B cell (primary cell): Measurements from ENCODE around the gene PTPRG. TPM values are rescaled to one million over a fixed set of nuclear protein-coding genes. Genes with fewer than 3 reads are reported as not detected.

Experiments used
- ATAC-seq: fragments of 200-7000 bp; cut with Tn5 transposase; one replicate; pipeline ENCODE4 v1.10.0; 2021; ENCODE audit warnings: low read depth, mild to moderate bottlenecking, moderate number of reproducible peaks, moderate library complexity
- CTCF ChIA-PET: fragments of 350-600 bp; sonication (Branson Sonifier 250); formaldehyde crosslinking; loops from one replicate; lab custom pipeline; 2021; ENCODE audit warnings: antibody characterized with exemption, inconsistent platforms; lab: Charles Lee
- POLR2A ChIA-PET: fragments of 350-600 bp; sonication (Branson Sonifier 250); formaldehyde crosslinking; loops from one replicate; lab custom pipeline; 2021; ENCODE audit warnings: antibody characterized with exemption; lab: Charles Lee
- DNase-seq: peaks from one replicate; pipeline ENCODE4 v3.0.0; 2013
- H2AFZ ChIP-seq: 2 replicates; pipeline ENCODE4 v1.6.1; 2012; ENCODE audit warnings: mild to moderate bottlenecking, low read depth, low read length; ENCODE audit not compliant: insufficient read depth, poor library complexity, severe bottlenecking
- H3K27ac ChIP-seq, 2 donors: 1 replicate in 1 of 2; 2 replicates in 1 of 2; pipeline ENCODE4 v1.5.1; 2012 to 2013; ENCODE audit warnings: low read length in 2 of 2, mild to moderate bottlenecking in 2 of 2, moderate library complexity in 1 of 2
- H3K27me3 ChIP-seq, 4 experiments: fragments of 200-600 bp in 1 of 4; sonication (generic) in 1 of 4; replicated peaks in 1 of 4; 1 replicate in 2 of 4; 2 replicates in 2 of 4; pipeline versions ENCODE4 v1.6.1 to v1.7.0; 2013 to 2016; ENCODE audit warnings: low read length in 3 of 4, mild to moderate bottlenecking in 2 of 4, mixed read lengths in 1 of 4, moderate library complexity in 1 of 4; ENCODE audit not compliant: insufficient read depth in 4 of 4, control insufficient read depth in 3 of 4; ENCODE audit errors: control extremely low read depth in 1 of 4
- H3K36me3 ChIP-seq, 2 experiments: replicated peaks in 1 of 2; 1 replicate in 1 of 2; 2 replicates in 1 of 2; pipeline versions ENCODE4 v1.6.1 to v1.7.1; 2013; ENCODE audit warnings: low read length in 1 of 2; ENCODE audit not compliant: insufficient read depth in 2 of 2, control insufficient read depth in 1 of 2; ENCODE audit errors: control extremely low read depth in 1 of 2, extremely low read depth in 1 of 2
- H3K4me1 ChIP-seq, 2 donors: fragments of 200-600 bp in 1 of 2; sonication (generic) in 1 of 2; 1 replicate in 1 of 2; 2 replicates in 1 of 2; pipeline versions ENCODE4 v1.5.1 to v1.6.1; 2013 to 2017; ENCODE audit warnings: low read length in 2 of 2; ENCODE audit not compliant: control insufficient read depth in 2 of 2, insufficient read depth in 2 of 2
- H3K4me2 ChIP-seq: replicated peaks from 2 replicates; pipeline ENCODE3; 2012; ENCODE audit warnings: mild to moderate bottlenecking, low read depth, low read length; ENCODE audit not compliant: poor library complexity, severe bottlenecking
- H3K4me3 ChIP-seq, 5 experiments: fragments of 200-600 bp in 1 of 5; sonication (generic) in 1 of 5; 1 replicate in 3 of 5; 2 replicates in 2 of 5; pipeline versions ENCODE4 v1.5.1 to v1.7.0; 2011 to 2016; ENCODE audit warnings: low read length in 4 of 5, mild to moderate bottlenecking in 4 of 5, low read depth in 2 of 5, control low read depth in 1 of 5, moderate library complexity in 1 of 5; ENCODE audit not compliant: insufficient read depth in 1 of 5; ENCODE audit errors: control extremely low read depth in 1 of 5, extremely low read depth in 1 of 5
- H3K79me2 ChIP-seq: fragments of 200-600 bp; sonication (generic); one replicate; pipeline ENCODE4 v1.6.0; 2016; ENCODE audit warnings: low read length; ENCODE audit not compliant: control insufficient read depth, insufficient read depth
- H3K9ac ChIP-seq: fragments of 200-600 bp; sonication (generic); 2 replicates; pipeline ENCODE4 v1.6.1; 2017; ENCODE audit warnings: mild to moderate bottlenecking, low read length, moderate library complexity
- H3K9me3 ChIP-seq, 3 donors: one replicate each; pipeline versions ENCODE4 v1.6.1 to v1.7.1; 2013; ENCODE audit warnings: low read length in 2 of 3; ENCODE audit not compliant: control insufficient read depth in 2 of 3, insufficient read depth in 1 of 3; ENCODE audit errors: control extremely low read depth in 1 of 3
- H4K20me1 ChIP-seq: 2 replicates; pipeline ENCODE4 v1.6.0; 2012; ENCODE audit warnings: mild to moderate bottlenecking, low read length; ENCODE audit not compliant: insufficient read depth, control insufficient read depth, poor library complexity, severe bottlenecking
- H3K27ac Mint-ChIP-seq: one replicate; pipeline ENCODE4 v1.8.0; 2021; ENCODE audit warnings: mixed read lengths
- H3K27me3 Mint-ChIP-seq: one replicate; pipeline ENCODE4 v1.8.0; 2021; ENCODE audit warnings: mixed read lengths
- H3K4me1 Mint-ChIP-seq: one replicate; pipeline ENCODE4 v1.8.0; 2021; ENCODE audit warnings: mixed read lengths
- H3K4me3 Mint-ChIP-seq: one replicate; pipeline ENCODE4 v1.8.0; 2021; ENCODE audit warnings: mixed read lengths
- H3K9me3 Mint-ChIP-seq: one replicate; pipeline ENCODE4 v1.8.0; 2022; ENCODE audit warnings: mixed read lengths; ENCODE audit not compliant: insufficient read depth
- CTCF ChIP-seq: fragments of 200-600 bp; IDR thresholded peaks from one replicate; pipeline ENCODE4 v1.8.0; 2022; ENCODE audit warnings: antibody characterized with exemption, mild to moderate bottlenecking
- EZH2 ChIP-seq: IDR thresholded peaks from 2 replicates; pipeline ENCODE4 v1.6.1; 2012; ENCODE audit warnings: borderline replicate concordance, low read depth, mild to moderate bottlenecking, moderate library complexity, low read length; ENCODE audit not compliant: insufficient read depth, poor library complexity, severe bottlenecking
- WGBS: methylation state at CpG from one replicate; pipeline ENCODE4 v1.1.5; 2013; ENCODE audit warnings: missing lambda C conversion rate; ENCODE audit not compliant: insufficient coverage; 5-methylcytosine and 5-hydroxymethylcytosine counted together
- intact Hi-C: fragments of 100-400 bp; cut with micrococcal nuclease; formaldehyde crosslinking; loops from one replicate; pipeline ENCODE4 v1.10.0; 2022
- polyA plus RNA-seq: library from polyadenylated mRNA; depleted of rRNA; stranded (reverse); fragments of >200 nt; gene quantifications from 2 replicates; pipeline ENCODE4 v1.2.3, GENCODE V29; 2012
- total RNA-seq, 2 donors: library from RNA; stranded (reverse); fragments of 120-200 nt in 1 of 2; gene quantifications; 1 replicate in 1 of 2; 2 replicates in 1 of 2; pipeline versions ENCODE4 v1.2.3 to v1.2.4, GENCODE V29; 2013 to 2022

The PTPRG gene
- total and polyA plus RNA-seq, 2 donors (not counting 1 experiment from before 2014, with no cell fraction given), result 0.12 to 1.3 TPM

- ChIA-PET POLR2A (no interaction called here), CTCF (no interaction called here)
- Mint-ChIP-seq H3K27ac (no peak overlapping the region), H3K9me3 (no peaks in the 10 kb centered on the region), H3K4me3 (no peak overlapping the region), H3K4me1 (no peaks in the 10 kb centered on the region), H3K27me3 (no peaks in the 10 kb centered on the region)
- Histone ChIP-seq H3K9ac (no peak overlapping the region), H4K20me1 (no peaks in the 10 kb centered on the region), H3K9me3 (peaks cover 0 to 4% (median 0%) of the 10 kb centered on the region in 3 donors), H3K27ac (no peak overlapping the region), H3K4me2 (no peak overlapping the region), H3K36me3 (no peaks in the 10 kb centered on the region), H3K4me3 (no peak overlapping the region), H3K4me1 (no peaks in the 10 kb centered on the region), H2AFZ (no peak overlapping the region), H3K79me2 (no peaks in the 10 kb centered on the region), H3K27me3 (no peaks in the 10 kb centered on the region)
- no peak for DNase-seq
- WGBS, result 100% methylated on average over 2 of the region's 2 CpGs
- intact Hi-C loops, result no loop called here
- ATAC-seq, result no peak
- TF ChIP-seq EZH2 (no peak), CTCF (no peak)
Measured at GRCh38 chr3:61645148-61645547, 83.8 kb downstream of the PTPRG start.

GRCh38 chr3:61646360-61646759 lies 85.0 kb downstream of the PTPRG start:
- Mint-ChIP-seq H3K27ac (no peak overlapping the region), H3K4me3 (no peak overlapping the region), H3K27me3 (no peaks in the 10 kb centered on the region), H3K4me1 (no peaks in the 10 kb centered on the region), H3K9me3 (no peaks in the 10 kb centered on the region)
- H3K4me3 ChIP-seq, result no peak overlapping the region
- no peaks in the 10 kb centered on the region for H3K4me1 ChIP-seq
- H4K20me1 ChIP-seq, result no peaks in the 10 kb centered on the region
- intact Hi-C loops, result no loop called here
- POLR2A ChIA-PET, result no interaction called here
- H3K4me2 ChIP-seq, result no peak overlapping the region
- ATAC-seq (no peak), DNase-seq (no peak)
- no peak overlapping the region for H2AFZ ChIP-seq
- CTCF ChIA-PET, result no interaction called here
- TF ChIP-seq EZH2 (no peak), CTCF (no peak)
- no peak overlapping the region for H3K27ac ChIP-seq
- H3K9ac ChIP-seq, result no peak overlapping the region
- H3K9me3 ChIP-seq, result peaks cover 0 to 4% (median 0%) of the 10 kb centered on the region in 3 donors
- H3K27me3 ChIP-seq, result no peaks in the 10 kb centered on the region
- 100% methylated on average over 1 of the region's 1 CpG for WGBS
- no peaks in the 10 kb centered on the region for H3K36me3 ChIP-seq
- H3K79me2 ChIP-seq, result no peaks in the 10 kb centered on the region
